Measurements from ENCODE around the gene EME1.

DNA sequence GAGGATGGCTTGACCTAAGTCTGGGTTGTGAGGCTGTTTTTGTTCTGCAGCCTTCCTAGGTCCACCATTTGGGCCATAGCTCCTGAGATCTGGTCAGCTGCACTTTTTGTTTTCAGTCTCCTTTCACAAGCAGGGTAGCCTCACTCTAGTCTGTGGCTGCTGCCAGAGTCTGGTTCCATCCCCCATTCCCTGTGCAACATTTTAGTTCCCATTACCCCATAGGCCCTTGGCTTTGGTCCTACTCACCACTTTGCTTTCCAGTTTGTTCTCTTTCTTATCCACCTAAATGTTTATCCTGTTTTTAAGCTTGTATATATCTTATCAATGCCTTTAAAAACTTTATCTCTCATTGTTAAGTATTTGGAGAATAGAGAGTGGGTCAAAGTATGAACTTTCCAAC is 33.6 kb upstream of the EME1 start:
- TF ChIP-seq RBM39 (IDR thresholded peaks at IDR 0.05; ENCODE audit: low read depth, low read length, poor library complexity, severe bottlenecking) (no peak), SETDB1 (CRISPR knock-in tag; IDR thresholded peaks at IDR 0.05; ENCODE audit: borderline replicate concordance) (no peak), FOSL2 (CRISPR knock-in tag; IDR thresholded peaks at IDR 0.05) (no peak), RAD21 (CRISPR knock-in tag; IDR thresholded peaks at IDR 0.05) (no peak), FOXK1 (CRISPR knock-in tag; IDR thresholded peaks at IDR 0.05; ENCODE audit: borderline replicate concordance, low read depth) (no peak), ZBTB1 (CRISPR knock-in tag; IDR thresholded peaks at IDR 0.05; ENCODE audit: borderline replicate concordance) (no peak)
- TF ChIP-seq, protein P1, sequence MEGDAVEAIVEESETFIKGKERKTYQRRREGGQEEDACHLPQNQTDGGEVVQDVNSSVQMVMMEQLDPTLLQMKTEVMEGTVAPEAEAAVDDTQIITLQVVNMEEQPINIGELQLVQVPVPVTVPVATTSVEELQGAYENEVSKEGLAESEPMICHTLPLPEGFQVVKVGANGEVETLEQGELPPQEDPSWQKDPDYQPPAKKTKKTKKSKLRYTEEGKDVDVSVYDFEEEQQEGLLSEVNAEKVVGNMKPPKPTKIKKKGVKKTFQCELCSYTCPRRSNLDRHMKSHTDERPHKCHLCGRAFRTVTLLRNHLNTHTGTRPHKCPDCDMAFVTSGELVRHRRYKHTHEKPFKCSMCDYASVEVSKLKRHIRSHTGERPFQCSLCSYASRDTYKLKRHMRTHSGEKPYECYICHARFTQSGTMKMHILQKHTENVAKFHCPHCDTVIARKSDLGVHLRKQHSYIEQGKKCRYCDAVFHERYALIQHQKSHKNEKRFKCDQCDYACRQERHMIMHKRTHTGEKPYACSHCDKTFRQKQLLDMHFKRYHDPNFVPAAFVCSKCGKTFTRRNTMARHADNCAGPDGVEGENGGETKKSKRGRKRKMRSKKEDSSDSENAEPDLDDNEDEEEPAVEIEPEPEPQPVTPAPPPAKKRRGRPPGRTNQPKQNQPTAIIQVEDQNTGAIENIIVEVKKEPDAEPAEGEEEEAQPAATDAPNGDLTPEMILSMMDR (CRISPR knock-in tag; IDR thresholded peaks at IDR 0.05): no peak
